Lower leg skin (tissue), 4 donors: ENCODE results near the gene KRT79. TPM values are rescaled to one million over a fixed set of nuclear protein-coding genes. Genes with fewer than 3 reads are reported as not detected.
A peak's percentile ranks its signal among the peaks of the same experiment; 100 is the strongest.

Source experiments
- DNase-seq, 2 donors: peaks; one replicate each; pipeline ENCODE4 v3.0.0-alpha.2; 2019; ENCODE audit warnings: low spot score in 2 of 2
- H3K4me3 ChIP-seq: fragments of 200-600 bp; sonication (generic); 2 replicates; pipeline ENCODE4 v1.5.1; 2017; ENCODE audit warnings: mild to moderate bottlenecking, low read depth; ENCODE audit not compliant: poor library complexity, severe bottlenecking
- POLR2A ChIP-seq, 2 donors: fragments of 450-650 bp; IDR thresholded peaks; one replicate each; pipeline ENCODE4 v1.6.1; 2016 to 2017; ENCODE audit warnings: antibody characterized with exemption in 2 of 2, mild to moderate bottlenecking in 1 of 2, moderate library complexity in 1 of 2
- WGBS, 2 donors: methylation state at CpG; one replicate each; pipeline ENCODE4 v1.1.5; 2018; 5-methylcytosine and 5-hydroxymethylcytosine counted together
- intact Hi-C: fragments of 100-400 bp; cut with DNase I; formaldehyde crosslinking; loops from one replicate; pipeline ENCODE4 v1.15.0; 2023; ENCODE audit warnings: low total_unique reads
- total RNA-seq, 4 donors: library from RNA; depleted of rRNA; stranded (reverse); fragments of >200 nt; gene quantifications; one replicate each; pipeline ENCODE4 v1.1.0, GENCODE V29; 2016
- TF ChIP-seq, protein P1 (sequence below), 3 donors: fragments of 450-650 bp; IDR thresholded peaks; one replicate each; pipeline ENCODE4 v1.5.1; 2016; ENCODE audit warnings: antibody characterized with exemption in 3 of 3, mild to moderate bottlenecking in 3 of 3, moderate library complexity in 2 of 3

The KRT79 gene
- total RNA-seq, 4 donors from 2014 or later = 8.5 to 259 (median 78.2) TPM

DNA sequence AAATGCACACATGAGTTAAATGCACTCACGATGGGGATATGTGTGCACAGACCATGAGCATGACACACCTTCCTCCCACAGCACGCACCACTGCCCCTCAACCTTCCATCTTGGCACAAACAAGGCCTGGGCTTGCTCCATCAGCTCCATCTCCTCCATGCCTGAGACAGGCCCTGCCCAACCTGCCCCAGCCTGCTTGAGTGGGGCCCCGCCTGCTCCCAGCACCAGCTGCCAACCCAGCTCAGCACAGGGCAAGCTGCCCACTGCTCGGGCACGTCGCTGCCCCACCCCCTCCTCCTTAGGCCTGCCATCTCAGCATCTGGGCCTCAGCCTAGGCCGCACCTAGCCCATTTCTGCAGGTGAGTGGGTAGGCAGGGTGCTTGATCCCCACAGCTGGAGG, 42.3 kb upstream of the KRT79 start:
- TF ChIP-seq, protein P1, sequence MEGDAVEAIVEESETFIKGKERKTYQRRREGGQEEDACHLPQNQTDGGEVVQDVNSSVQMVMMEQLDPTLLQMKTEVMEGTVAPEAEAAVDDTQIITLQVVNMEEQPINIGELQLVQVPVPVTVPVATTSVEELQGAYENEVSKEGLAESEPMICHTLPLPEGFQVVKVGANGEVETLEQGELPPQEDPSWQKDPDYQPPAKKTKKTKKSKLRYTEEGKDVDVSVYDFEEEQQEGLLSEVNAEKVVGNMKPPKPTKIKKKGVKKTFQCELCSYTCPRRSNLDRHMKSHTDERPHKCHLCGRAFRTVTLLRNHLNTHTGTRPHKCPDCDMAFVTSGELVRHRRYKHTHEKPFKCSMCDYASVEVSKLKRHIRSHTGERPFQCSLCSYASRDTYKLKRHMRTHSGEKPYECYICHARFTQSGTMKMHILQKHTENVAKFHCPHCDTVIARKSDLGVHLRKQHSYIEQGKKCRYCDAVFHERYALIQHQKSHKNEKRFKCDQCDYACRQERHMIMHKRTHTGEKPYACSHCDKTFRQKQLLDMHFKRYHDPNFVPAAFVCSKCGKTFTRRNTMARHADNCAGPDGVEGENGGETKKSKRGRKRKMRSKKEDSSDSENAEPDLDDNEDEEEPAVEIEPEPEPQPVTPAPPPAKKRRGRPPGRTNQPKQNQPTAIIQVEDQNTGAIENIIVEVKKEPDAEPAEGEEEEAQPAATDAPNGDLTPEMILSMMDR (IDR thresholded peaks at IDR 0.05) = no peak
- no peak for TF ChIP-seq POLR2A (IDR thresholded peaks at IDR 0.05)
- intact Hi-C loops = loop anchor here (5.0 kb wide), 1 partner anchor 214 kb away; no protein-coding TSS in a partner anchor
- DNase-seq = peak in 1 of 2 donors; percentile 77
- 36 to 43% methylated on average over 7 of the region's 7 CpGs for WGBS, 2 donors
- no peak overlapping the region for H3K4me3 ChIP-seq

DNA sequence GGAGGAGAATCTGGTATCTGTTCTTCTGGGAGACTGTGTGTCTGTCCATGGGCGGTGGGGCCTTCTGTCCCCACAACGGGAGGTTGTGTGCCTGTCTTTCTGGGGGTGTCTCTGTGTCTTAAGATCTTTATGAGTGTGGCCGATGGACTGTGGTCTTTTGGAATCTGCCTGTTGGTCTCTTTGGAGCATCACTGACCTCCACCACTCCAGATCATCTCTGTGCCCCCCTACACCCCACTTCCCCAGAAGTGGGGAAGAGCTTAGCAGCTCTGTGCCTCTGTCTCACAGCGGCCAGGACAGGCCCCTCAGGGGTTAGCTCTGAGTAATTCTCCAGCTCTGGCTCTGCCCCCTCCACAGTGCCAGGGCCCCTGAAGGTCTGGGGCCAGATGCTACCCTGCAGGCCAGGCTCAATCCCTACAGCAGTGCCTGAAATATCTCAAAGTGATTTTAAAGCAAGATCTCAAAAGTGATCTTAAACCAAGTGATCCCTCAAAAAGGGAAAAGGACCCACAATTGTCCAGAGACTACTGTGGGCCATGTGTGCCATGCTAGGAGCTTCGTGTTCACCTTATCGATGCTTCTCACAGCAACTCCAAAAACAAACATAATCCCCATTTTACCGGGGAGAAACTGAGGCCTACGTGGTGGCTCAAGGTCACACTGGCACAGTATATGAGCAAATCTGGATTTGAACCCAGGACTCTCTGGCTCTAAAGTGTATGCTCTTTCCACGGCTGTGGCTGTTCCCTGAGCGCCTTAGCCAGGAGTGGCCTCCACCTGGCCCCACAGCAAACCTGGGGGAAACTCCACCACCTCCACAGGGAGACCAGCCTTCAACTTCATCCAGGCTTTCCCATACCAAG, 40.7 kb upstream of the KRT79 start:
- H3K4me3 ChIP-seq = no peak overlapping the region
- no peak for TF ChIP-seq POLR2A (IDR thresholded peaks at IDR 0.05)
- TF ChIP-seq, protein P1 (IDR thresholded peaks at IDR 0.05) = no peak
- no peak for DNase-seq
- intact Hi-C loops = loop anchor here (5.0 kb wide), 1 partner anchor 213 kb away; no protein-coding TSS in a partner anchor
- 51 to 58% methylated on average over 10 of the region's 10 CpGs for whole genome bisulfite sequencing, 2 donors

DNA sequence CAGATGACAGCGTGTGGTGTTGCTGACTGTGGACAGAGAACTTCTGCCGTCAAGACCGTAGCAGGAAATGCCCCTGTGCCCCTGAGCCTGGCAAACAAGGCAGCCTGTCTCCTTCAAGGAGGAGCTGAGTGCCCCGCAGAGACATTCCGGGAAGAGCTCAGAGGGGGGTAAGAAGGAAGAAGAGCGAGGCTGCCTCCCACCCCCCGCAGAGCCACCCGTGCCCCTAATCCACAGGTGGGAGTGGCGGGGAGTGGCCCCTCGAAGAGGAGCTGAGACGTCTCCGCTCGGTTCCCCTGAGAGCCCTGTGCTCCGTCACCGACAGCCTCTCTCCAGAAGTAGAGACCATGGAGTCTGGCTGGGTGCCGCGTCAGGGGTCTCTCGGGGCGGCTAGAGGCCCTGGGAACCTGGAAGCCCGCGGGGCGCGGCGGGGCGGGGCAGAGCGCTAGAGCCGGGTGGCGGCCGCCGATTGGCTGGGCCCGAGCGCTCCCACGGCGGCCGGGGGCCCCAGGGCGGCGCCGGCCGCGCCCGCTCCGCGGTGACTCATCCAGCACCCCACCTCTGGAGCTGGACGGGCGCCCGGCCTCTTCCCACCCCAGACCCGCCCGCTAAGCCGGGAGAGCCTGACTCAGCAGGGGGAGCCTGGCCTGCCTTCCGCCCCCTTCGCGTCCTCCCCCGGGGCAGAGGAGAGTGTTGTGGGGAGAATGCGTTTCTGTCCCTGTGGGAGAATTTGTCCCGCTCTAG, 39.9 kb upstream of the KRT79 start:
- WGBS, 2 donors = 0 to 1% methylated on average over 42 to 46 of the region's 55 CpGs
- DNase-seq = peak; percentile 90 to 98
- TF ChIP-seq, protein P1 (IDR thresholded peaks at IDR 0.05) = no peak
- no peak for TF ChIP-seq POLR2A (IDR thresholded peaks at IDR 0.05)
- intact Hi-C loops = no loop called here
- peak overlapping the region; percentile 20 for H3K4me3 ChIP-seq

DNA sequence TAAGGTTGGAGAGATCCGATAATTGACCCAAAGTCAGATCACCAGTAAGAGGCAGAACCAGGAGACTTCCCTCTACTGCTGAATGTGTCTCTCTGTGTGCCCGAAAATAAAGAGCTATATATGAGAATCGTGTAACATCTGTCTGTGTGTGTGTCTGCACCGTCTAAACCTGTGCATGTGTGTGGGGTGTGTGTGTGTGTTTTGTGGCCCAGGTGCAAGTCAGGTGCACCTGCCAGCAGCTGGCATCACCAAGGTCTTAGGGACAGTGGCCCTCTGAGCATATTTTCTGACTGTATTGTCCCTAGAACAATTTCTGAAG, 39.4 kb upstream of the KRT79 start:
- 31 to 43% methylated on average over 4 of the region's 4 CpGs for WGBS, 2 donors
- no peak overlapping the region for H3K4me3 ChIP-seq
- DNase-seq = no peak
- intact Hi-C loops = no loop called here
- TF ChIP-seq, protein P1 (IDR thresholded peaks at IDR 0.05) = no peak
- no peak for TF ChIP-seq POLR2A (IDR thresholded peaks at IDR 0.05)

DNA sequence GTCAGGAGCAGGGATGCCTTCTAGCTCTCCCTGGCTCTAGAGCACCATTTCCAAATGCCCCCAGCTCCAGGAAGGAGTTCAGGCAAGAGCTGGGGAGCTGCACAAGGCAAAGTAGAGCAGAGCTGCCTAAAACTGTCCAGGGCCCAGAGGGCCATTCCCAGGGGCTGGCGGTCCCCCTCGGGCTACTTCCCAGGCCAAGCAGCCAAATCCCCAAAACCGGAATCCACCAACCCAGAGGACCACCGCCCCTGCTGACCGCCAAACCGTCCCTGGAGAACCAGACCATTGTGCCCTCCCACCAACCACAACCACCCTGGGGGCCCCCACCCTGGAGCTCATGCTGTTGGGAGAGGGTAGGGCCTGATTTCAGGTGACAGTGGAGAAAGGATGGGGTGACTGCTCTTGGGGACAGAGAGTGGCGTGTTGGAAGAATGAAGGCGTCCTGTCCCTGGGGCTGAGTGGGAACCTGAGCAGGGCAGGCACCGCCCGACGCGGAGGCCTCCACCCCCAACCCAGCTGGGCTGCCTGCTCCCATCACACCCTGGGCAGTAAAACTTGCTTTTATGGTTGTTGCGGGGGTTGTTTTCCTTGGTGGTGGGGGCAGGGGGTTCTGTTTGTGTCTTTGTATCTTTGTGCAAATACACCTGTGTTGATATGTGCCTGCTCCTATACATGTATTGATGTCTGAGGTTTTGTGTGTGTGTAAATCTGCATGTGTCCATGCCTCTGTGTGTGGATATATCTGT, 38.7 kb upstream of the KRT79 start:
- H3K4me3 ChIP-seq = no peak overlapping the region
- TF ChIP-seq POLR2A (IDR thresholded peaks at IDR 0.05) = no peak
- TF ChIP-seq, protein P1 (IDR thresholded peaks at IDR 0.05) = no peak
- no peak for DNase-seq
- intact Hi-C loops = no loop called here
- 45 to 67% methylated on average over 13 of the region's 13 CpGs for WGBS, 2 donors
